Measurements from ENCODE around the gene ST6GALNAC5.
"Not testable (repeated sequence)": the region's sequence is repeated elsewhere in the genome, so short reads cannot be mapped to it uniquely, and the experiment has no call there.

GRCh38 chr1:76981267-76981666 is 114.0 kb downstream of the ST6GALNAC5 start:
- not testable (repeated sequence) for TF ChIP-seq CTCF (IDR thresholded peaks at IDR 0.05); POLR2AphosphoS5 (IDR thresholded peaks at IDR 0.05; ENCODE audit: low read depth, low read length); TCF7L2 (IDR thresholded peaks at IDR 0.05; ENCODE audit: low read depth, low read length)

All from Panc1 (cell line).